ENCODE measurements around the gene PDLIM5.

The PDLIM5 gene

DNA sequence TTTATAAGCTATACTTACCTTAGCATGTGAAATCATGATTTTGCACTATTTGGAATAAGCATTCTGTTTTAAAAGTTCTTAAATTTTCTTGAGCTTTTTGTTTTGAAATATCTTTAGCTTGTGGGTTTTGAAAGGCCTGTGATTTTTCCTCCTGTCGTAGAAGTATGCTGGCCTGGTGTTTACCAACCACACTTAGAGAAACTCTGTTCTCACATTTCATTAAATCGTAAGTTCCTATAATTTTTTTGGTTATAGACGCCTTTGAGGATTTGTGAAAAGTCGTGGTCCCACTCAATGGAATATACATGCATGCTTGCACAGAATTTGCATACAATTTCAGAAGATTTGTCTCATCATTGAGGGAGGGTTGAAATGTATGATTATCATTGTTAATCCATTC is 63.6 kb downstream of the PDLIM5 start:
- H3F3A ChIP-seq (ENCODE audit: control insufficient read depth, insufficient read depth), result no peaks in the 10 kb centered on the region
- no peak overlapping the region for H3K4me3 ChIP-seq (ENCODE audit: low read length)
- no peaks in the 10 kb centered on the region for H3K27me3 ChIP-seq (ENCODE audit: control insufficient read depth, low read length)
- TF ChIP-seq, protein P1, sequence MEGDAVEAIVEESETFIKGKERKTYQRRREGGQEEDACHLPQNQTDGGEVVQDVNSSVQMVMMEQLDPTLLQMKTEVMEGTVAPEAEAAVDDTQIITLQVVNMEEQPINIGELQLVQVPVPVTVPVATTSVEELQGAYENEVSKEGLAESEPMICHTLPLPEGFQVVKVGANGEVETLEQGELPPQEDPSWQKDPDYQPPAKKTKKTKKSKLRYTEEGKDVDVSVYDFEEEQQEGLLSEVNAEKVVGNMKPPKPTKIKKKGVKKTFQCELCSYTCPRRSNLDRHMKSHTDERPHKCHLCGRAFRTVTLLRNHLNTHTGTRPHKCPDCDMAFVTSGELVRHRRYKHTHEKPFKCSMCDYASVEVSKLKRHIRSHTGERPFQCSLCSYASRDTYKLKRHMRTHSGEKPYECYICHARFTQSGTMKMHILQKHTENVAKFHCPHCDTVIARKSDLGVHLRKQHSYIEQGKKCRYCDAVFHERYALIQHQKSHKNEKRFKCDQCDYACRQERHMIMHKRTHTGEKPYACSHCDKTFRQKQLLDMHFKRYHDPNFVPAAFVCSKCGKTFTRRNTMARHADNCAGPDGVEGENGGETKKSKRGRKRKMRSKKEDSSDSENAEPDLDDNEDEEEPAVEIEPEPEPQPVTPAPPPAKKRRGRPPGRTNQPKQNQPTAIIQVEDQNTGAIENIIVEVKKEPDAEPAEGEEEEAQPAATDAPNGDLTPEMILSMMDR (IDR thresholded peaks at IDR 0.05; ENCODE audit: low read depth, low read length, poor library complexity, severe bottlenecking), result no peak
- no peak for TF ChIP-seq EZH2phosphoT487 (IDR thresholded peaks at IDR 0.05; ENCODE audit: borderline replicate concordance, low read length)
- H4K20me1 ChIP-seq (ENCODE audit: control insufficient read depth, insufficient read depth, low read depth, low read length), result no peaks in the 10 kb centered on the region
- no peaks in the 10 kb centered on the region for H3K9me3 ChIP-seq (ENCODE audit: control insufficient read depth, insufficient read depth, low read length)
- H3K79me2 ChIP-seq (ENCODE audit: control insufficient read depth, low read length), result no peaks in the 10 kb centered on the region
- H3K27ac ChIP-seq (ENCODE audit: low read depth, low read length), result no peak overlapping the region
- no peak overlapping the region for H3K4me2 ChIP-seq (ENCODE audit: low read length)
- H3K4me1 ChIP-seq (ENCODE audit: control insufficient read depth, low read length), result peaks cover 17% of the 10 kb centered on the region
- H3K9me2 ChIP-seq (replicated peaks; ENCODE audit: control insufficient read depth, low read length), result no peaks in the 10 kb centered on the region
- no peaks in the 10 kb centered on the region for H3K36me3 ChIP-seq (ENCODE audit: control insufficient read depth, low read length)

DNA sequence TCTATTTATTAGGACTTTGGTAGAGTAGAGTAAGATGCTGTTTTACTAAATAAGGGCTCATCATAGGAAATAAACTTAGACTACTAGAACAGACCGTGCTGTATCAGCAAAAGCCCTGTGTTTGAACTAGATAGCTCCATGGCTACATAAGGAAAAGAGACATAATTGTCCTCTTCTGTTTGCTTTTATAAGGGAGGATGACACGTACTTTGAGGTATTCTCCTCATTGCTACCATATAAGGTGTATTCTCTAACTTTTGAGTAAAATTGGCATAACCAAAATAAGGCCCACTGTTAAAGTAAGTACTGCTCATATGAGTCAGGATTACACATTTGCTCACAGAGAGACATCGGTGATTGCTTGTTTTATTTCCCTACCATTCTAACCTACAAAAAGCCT is 64.3 kb downstream of the PDLIM5 start:
- no peaks in the 10 kb centered on the region for H3K36me3 ChIP-seq (ENCODE audit: control insufficient read depth, low read length)
- no peaks in the 10 kb centered on the region for H3K9me3 ChIP-seq (ENCODE audit: control insufficient read depth, insufficient read depth, low read length)
- H3K4me3 ChIP-seq (ENCODE audit: low read length), result no peak overlapping the region
- peaks cover 22% of the 10 kb centered on the region for H3K4me1 ChIP-seq (ENCODE audit: control insufficient read depth, low read length)
- no peaks in the 10 kb centered on the region for H3F3A ChIP-seq (ENCODE audit: control insufficient read depth, insufficient read depth)
- TF ChIP-seq EZH2phosphoT487 (IDR thresholded peaks at IDR 0.05; ENCODE audit: borderline replicate concordance, low read length), result no peak
- TF ChIP-seq, protein P1 (IDR thresholded peaks at IDR 0.05; ENCODE audit: low read depth, low read length, poor library complexity, severe bottlenecking), result no peak
- no peak overlapping the region for H3K27ac ChIP-seq (ENCODE audit: low read depth, low read length)
- H3K9me2 ChIP-seq (replicated peaks; ENCODE audit: control insufficient read depth, low read length), result no peaks in the 10 kb centered on the region
- no peaks in the 10 kb centered on the region for H4K20me1 ChIP-seq (ENCODE audit: control insufficient read depth, insufficient read depth, low read depth, low read length)
- H3K79me2 ChIP-seq (ENCODE audit: control insufficient read depth, low read length), result no peaks in the 10 kb centered on the region
- H3K4me2 ChIP-seq (ENCODE audit: low read length), result no peak overlapping the region
- H3K27me3 ChIP-seq (ENCODE audit: control insufficient read depth, low read length), result no peaks in the 10 kb centered on the region

DNA sequence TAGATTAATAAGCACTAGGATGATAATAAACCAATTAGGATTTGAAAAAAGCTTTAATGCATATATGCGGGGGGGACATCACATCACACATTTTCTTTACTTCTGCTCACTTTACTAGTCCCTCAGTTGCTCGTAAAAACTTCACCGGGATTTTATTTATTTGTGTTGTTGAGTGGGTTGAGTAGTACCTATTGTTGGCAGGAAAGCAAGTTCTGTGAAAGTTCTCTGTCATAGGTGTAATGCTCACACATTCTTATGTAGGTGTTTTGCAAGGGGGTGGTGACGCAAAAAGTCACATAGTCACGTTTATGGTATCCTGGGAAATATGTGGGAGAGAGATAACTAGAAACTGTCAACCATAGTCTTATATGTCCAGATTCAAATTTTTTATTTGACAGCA is 65.3 kb downstream of the PDLIM5 start:
- Histone ChIP-seq H3F3A (ENCODE audit: control insufficient read depth, insufficient read depth) (no peaks in the 10 kb centered on the region), H3K27ac (ENCODE audit: low read depth, low read length) (no peak overlapping the region), H3K9me2 (replicated peaks; ENCODE audit: control insufficient read depth, low read length) (no peaks in the 10 kb centered on the region), H3K4me2 (ENCODE audit: low read length) (no peak overlapping the region), H3K9me3 (ENCODE audit: control insufficient read depth, insufficient read depth, low read length) (no peaks in the 10 kb centered on the region), H3K4me3 (ENCODE audit: low read length) (no peak overlapping the region), H3K4me1 (ENCODE audit: control insufficient read depth, low read length) (peaks cover 22% of the 10 kb centered on the region), H3K27me3 (ENCODE audit: control insufficient read depth, low read length) (no peaks in the 10 kb centered on the region), H3K36me3 (ENCODE audit: control insufficient read depth, low read length) (no peaks in the 10 kb centered on the region), H4K20me1 (ENCODE audit: control insufficient read depth, insufficient read depth, low read depth, low read length) (no peaks in the 10 kb centered on the region), H3K79me2 (ENCODE audit: control insufficient read depth, low read length) (no peaks in the 10 kb centered on the region)
- no peak for TF ChIP-seq EZH2phosphoT487 (IDR thresholded peaks at IDR 0.05; ENCODE audit: borderline replicate concordance, low read length)
- TF ChIP-seq, protein P1 (IDR thresholded peaks at IDR 0.05; ENCODE audit: low read depth, low read length, poor library complexity, severe bottlenecking), result no peak

DNA sequence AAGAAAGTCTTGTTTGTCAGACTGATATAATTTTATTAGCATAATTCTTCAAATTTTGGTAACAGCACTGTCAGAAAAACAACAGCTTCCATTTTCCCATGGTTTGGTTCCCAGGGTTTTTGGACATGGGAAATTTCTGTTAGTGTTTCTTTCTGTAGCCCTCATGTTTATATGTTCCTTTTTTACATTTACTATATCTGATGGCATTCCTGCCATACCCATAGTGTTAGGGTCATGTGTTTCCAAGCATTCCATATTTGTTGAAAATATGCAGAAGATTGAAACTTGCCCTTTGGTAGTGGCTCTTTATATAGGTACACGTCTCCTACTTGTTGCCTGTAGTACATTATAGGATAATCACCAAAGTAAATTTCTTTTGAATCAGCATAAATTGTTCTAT is 65.8 kb downstream of the PDLIM5 start:
- Histone ChIP-seq H3K79me2 (ENCODE audit: control insufficient read depth, low read length) (no peaks in the 10 kb centered on the region), H3K27ac (ENCODE audit: low read depth, low read length) (no peak overlapping the region), H4K20me1 (ENCODE audit: control insufficient read depth, insufficient read depth, low read depth, low read length) (no peaks in the 10 kb centered on the region), H3K27me3 (ENCODE audit: control insufficient read depth, low read length) (no peaks in the 10 kb centered on the region), H3K4me2 (ENCODE audit: low read length) (no peak overlapping the region), H3K4me1 (ENCODE audit: control insufficient read depth, low read length) (peaks cover 22% of the 10 kb centered on the region), H3K4me3 (ENCODE audit: low read length) (no peak overlapping the region), H3K36me3 (ENCODE audit: control insufficient read depth, low read length) (no peaks in the 10 kb centered on the region), H3K9me2 (replicated peaks; ENCODE audit: control insufficient read depth, low read length) (no peaks in the 10 kb centered on the region), H3F3A (ENCODE audit: control insufficient read depth, insufficient read depth) (no peaks in the 10 kb centered on the region), H3K9me3 (ENCODE audit: control insufficient read depth, insufficient read depth, low read length) (no peaks in the 10 kb centered on the region)
- no peak for TF ChIP-seq EZH2phosphoT487 (IDR thresholded peaks at IDR 0.05; ENCODE audit: borderline replicate concordance, low read length)
- TF ChIP-seq, protein P1 (IDR thresholded peaks at IDR 0.05; ENCODE audit: low read depth, low read length, poor library complexity, severe bottlenecking), result no peak
